SIG-M5 treated with dmso at 0.1 percent for 504 hours (cell line): ENCODE data around the gene STON2.
"Not testable (repeated sequence)": the region's sequence is repeated elsewhere in the genome, so short reads cannot be mapped to it uniquely, and the experiment has no call there.

Experiments
- DNase-seq: peaks from one replicate; lab custom pipeline; 2025; ENCODE audit not compliant: unreplicated experiment; lab: John Stamatoyannopoulos, UW

Gene STON2

DNA sequence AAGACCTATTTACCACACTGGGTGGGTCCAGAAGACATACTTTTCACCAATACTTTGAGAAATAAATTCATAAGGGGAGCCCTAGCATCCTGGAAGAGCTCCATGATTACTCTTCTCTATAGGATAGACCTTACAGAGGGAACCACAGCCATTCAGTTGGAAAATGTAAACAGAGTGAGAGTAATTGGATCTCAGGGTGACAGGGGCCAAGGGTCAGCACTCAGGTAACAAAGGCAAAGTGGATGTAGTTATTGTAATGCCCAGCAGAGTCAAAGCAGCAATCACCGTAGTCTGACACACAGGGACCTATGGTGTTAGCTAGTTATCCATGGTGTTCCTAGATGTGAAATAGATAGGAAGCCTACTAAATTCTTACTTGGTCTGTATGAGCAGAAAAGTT is 168.6 kb downstream of the STON2 start:
- DNase-seq, result no peak

- no peak for DNase-seq
These were observed 175.9 kb downstream of the STON2 start for GRCh38 chr14:81224222-81224621.

GRCh38 chr14:81223788-81224187 is 176.3 kb downstream of the STON2 start:
- not testable (repeated sequence) for DNase-seq

DNA sequence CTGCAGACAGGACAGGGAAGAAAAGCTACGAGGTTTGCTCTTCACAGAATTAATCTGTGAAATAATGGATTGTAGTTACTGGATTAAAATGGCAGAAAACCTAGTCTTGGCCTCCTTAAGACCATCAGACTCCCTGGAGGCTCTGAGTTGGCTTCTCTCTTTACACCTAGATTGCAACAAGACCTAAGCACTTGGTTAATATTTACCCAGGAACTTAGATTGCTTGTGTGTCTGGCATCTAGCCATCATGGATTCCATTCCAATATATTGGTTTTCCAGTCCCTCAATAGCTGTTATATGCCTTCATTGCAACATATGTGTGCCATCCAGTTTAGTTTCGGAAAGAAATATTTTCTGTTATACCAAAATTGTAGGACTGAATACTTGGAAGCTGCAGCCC is 177.4 kb downstream of the STON2 start:
- no peak for DNase-seq

GRCh38 chr14:81222126-81222525 is 178.0 kb downstream of the STON2 start:
- DNase-seq, result no peak

GRCh38 chr14:81221579-81222102 is 178.5 kb downstream of the STON2 start:
- DNase-seq, result no peak

- peak; percentile 94 for DNase-seq
These were observed 179.1 kb downstream of the STON2 start, which contains the start of gene GTF2A1 for GRCh38 chr14:81220830-81221578. TSS of gene GTF2A1 (minus strand) at chr14:81220959. CDS start at chr14:81220518, 441 bp downstream.

GRCh38 chr14:81220580-81220829 is 179.6 kb downstream of the STON2 start:
- no peak for DNase-seq

DNA sequence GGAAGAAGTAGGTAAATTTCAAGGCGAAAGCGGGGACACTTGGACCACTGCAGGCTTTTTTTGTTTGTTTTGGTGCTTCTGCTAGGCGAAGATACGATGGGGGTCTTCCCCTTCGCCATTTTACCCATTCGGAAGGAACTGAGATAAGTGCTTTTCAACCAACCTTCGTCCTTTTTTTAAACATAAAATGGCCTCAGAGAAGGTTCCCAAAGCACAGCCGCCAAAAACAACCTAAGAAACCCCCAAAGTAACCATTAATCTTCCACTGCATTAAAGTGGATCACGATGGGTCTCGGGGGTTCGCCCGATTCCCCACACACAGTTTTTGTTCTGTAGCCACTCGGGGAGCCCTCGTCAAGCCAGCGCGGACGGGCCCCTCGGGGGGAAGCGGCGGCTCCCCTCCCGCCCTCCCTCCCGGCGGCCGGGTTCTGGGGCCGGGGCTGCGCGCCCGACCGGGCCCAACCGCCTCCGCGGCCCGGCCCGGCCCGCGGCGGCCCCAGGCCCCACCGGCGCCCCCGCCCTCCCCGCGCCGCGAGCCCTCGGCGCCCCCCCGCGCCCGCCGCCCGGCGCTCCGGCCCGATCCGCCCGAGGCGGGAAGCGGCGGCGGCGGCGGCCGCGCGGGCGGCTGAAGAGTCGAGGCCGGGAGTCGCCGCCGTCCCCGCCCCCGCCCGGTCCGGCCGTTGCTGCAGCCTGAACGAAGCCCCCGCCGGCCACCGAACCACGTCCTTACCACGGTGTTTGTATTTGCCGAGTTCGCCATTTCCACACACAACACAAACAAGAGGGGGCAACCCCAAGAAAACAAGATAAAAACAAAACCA is 180.2 kb downstream of the STON2 start:
- no peak for DNase-seq

DNA sequence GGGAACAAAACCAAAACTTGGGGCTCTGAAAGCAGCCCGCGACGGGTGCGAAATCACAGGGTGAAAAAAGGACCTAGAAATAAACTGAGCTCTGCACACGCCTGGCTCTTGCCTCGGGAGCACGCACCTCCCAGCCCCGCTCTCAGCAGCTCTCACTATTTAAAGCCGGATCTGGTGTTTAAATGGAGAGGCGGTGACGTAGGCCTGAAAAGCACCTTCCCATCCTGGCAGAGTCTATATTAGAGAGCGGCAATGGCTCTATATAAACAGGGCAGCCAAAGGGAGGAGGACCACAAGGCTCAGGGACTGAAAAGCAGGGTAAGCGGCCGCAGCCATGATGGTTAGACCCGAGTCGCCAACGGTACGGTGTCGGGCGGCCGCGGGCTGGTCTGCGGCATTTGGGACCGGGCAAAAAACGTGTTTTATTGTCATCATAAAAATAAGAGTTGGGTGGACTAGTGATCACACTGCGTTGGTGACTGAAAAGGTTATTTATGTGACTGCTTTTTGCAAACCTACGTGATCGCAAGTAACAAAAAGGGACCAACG is 180.8 kb downstream of the STON2 start:
- DNase-seq, result peak; percentile 98

DNA sequence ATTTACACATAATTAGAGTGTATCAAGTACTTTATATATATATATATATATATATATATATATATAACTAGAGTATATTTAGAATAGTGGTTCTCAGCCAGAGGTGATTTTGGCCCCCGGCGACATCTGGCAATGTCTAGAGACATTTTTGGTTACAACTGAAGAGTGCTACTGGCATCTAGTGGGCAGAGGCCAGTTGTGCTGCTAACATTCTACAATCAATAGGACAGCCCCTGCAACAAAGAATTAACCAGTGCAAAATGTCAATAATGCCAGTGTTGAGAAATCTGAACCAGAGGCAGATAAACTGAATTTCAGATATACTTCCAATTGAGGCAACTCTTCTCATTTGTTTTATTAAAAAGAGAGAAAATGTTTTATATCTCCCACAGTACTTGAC is 188.3 kb downstream of the STON2 start:
- DNase-seq, result peak; percentile 7
